Coronary artery (tissue), 2 donors: ENCODE measurements around the gene ABHD1.

ENCODE experiments used
- DNase-seq: peaks from one replicate; pipeline ENCODE4 v3.0.0-alpha.2; 2017; ENCODE audit warnings: low spot score
- H3K27ac ChIP-seq, 2 donors: fragments of 200-600 bp; sonication (generic); one replicate each; pipeline ENCODE4 v1.5.1; 2016 to 2019
- H3K4me3 ChIP-seq: fragments of 200-600 bp; sonication (generic); 2 replicates; pipeline ENCODE4 v1.5.1; 2016; ENCODE audit warnings: mild to moderate bottlenecking, moderate library complexity
- TF ChIP-seq, protein P1 (sequence below): fragments of 200-600 bp; sonication (generic); IDR thresholded peaks from one replicate; pipeline ENCODE4 v1.5.1; 2019; ENCODE audit warnings: antibody characterized with exemption

ABHD1 gene

DNA sequence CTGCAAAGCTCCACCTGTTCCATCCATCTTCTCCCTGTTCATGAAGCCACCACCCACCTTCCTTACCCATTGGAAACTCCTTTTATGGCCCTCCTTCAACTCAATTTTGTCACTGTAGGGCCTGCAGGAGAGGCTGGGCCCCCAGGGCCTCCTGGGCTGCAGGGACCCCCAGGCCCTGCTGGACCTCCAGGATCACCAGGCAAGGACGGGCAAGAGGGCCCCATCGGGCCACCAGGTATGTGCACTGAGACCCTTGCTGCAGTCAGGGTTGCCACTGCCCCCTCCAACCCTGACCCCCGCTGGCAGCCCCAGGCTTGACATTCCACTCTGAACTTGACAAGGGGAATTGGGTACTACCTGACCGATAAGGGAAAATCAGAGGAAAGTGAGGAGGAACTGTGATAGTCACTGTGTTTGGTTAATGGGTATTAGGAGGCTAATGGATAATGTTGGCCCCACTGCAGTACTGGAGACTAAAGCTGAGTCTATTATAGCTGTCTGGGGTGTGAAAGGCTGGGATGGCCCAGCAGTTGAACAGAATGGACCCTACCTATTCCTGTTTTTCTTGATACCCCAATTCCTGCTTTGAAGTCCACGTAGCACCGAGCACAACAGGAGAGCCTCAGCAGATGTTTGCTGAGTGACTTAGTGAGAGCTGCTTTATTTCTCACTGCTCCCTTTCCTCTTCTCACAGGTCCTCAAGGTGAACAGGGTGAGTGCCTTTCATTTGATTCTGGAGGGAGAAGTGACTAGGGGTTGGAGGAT is 39.1 kb upstream of the ABHD1 start:
- no peak for DNase-seq
- Histone ChIP-seq H3K4me3 (no peak overlapping the region), H3K27ac (peak overlapping the region in 1 of 2 donors; percentile 93)
- TF ChIP-seq, protein P1, sequence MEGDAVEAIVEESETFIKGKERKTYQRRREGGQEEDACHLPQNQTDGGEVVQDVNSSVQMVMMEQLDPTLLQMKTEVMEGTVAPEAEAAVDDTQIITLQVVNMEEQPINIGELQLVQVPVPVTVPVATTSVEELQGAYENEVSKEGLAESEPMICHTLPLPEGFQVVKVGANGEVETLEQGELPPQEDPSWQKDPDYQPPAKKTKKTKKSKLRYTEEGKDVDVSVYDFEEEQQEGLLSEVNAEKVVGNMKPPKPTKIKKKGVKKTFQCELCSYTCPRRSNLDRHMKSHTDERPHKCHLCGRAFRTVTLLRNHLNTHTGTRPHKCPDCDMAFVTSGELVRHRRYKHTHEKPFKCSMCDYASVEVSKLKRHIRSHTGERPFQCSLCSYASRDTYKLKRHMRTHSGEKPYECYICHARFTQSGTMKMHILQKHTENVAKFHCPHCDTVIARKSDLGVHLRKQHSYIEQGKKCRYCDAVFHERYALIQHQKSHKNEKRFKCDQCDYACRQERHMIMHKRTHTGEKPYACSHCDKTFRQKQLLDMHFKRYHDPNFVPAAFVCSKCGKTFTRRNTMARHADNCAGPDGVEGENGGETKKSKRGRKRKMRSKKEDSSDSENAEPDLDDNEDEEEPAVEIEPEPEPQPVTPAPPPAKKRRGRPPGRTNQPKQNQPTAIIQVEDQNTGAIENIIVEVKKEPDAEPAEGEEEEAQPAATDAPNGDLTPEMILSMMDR, result no peak

GRCh38 chr2:27085062-27085672 is 38.4 kb upstream of the ABHD1 start:
- DNase-seq, result no peak
- Histone ChIP-seq H3K27ac (peak overlapping the region in 1 of 2 donors; percentile 93), H3K4me3 (peak overlapping the region; percentile 79)
- TF ChIP-seq, protein P1, result peak; percentile 19

GRCh38 chr2:27085673-27086089 is 37.9 kb upstream of the ABHD1 start:
- TF ChIP-seq, protein P1, result no peak
- Histone ChIP-seq H3K4me3 (peak overlapping the region; percentile 79), H3K27ac (peak overlapping the region; percentile 58 to 93)
- peak; percentile 91 for DNase-seq

DNA sequence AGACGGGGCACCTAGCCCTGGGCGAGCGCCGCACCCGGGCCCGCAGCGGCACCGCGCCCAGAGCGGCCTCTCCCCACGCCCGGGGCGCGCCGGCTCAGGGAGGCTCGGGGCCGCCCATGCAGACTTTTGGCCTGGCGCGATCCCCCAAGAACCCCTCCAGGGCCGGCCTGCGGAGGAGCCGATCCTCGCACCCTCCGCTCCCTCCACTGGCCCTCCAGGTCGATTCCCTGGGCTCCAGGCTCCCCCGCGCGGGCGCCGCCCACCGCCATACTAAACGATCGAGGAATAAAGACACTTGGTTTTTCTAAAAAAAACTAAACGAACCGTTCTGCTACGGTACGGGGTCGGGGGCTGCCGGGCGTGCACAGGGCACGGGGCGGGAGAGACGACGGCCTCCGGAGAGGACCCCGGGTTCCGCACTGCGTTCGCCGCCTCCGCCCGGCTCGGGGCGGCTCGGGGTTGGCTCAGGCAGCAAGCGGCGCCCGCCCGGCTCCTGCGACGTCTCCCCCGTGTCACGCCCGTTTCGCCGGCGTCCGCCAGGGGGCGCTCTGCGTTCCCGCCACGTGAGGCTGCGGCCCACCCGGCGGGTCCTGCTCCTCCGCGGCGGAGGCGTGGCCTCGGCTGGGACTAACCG is 37.4 kb upstream of the ABHD1 start:
- peak overlapping the region; percentile 58 to 93 for H3K27ac ChIP-seq
- TF ChIP-seq, protein P1, result peak; percentile 87
- peak; percentile 96 for DNase-seq
- H3K4me3 ChIP-seq, result peak overlapping the region; percentile 79

GRCh38 chr2:27086724-27087593 is 36.7 kb upstream of the ABHD1 start, which contains the start of gene KHK:
KHK (plus strand) TSS chr2:27086772; CDS start chr2:27087260, 488 bp downstream.
- Histone ChIP-seq H3K4me3 (peak within 1 kb of the TSS; percentile 79), H3K27ac (peak within 1 kb of the TSS; percentile 58 to 93)
- DNase-seq, result peak; percentile 83
- TF ChIP-seq, protein P1, result no peak

DNA sequence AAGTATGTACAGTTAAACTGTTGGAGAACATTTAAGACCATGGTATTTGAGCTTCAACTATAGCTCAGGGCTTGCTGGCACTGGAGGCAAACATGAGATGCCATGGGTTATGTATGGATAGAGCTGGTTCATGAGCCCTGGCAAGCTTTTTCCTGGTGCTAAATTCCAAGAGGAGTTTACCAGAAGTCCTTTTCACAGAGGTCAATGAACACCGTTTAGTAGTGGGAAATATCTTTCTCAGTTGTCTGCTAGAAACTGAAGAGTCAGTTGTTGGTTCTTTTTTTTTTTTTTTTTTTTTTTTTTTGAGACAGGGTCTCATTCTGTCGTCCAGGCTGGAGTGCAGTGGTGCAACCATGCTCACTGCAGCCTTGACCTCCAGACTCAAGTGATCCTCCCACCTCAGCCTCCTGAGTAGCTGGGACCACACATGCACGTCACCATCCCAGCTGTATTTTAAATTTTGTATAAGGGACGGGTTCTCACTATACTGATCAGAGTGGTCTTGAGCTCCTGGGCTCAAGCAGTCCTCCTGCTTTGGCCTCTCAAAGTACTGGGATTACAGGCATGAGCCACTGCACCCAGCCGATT is 35.7 kb upstream of the ABHD1 start:
- TF ChIP-seq, protein P1, result no peak
- DNase-seq, result no peak
- Histone ChIP-seq H3K4me3 (no peak overlapping the region), H3K27ac (no peak overlapping the region)
